Measurements from ENCODE around the gene FCRLB. TPM values are rescaled to one million over a fixed set of nuclear protein-coding genes. Genes with fewer than 3 reads are reported as not detected.

The FCRLB gene
- total and polyA plus RNA-seq, 9 of the 15 experiments (the other 6 are each of a cell fraction or from before 2014, with no cell fraction given) = 0.20 to 4.6 (median 1.3) TPM

DNA sequence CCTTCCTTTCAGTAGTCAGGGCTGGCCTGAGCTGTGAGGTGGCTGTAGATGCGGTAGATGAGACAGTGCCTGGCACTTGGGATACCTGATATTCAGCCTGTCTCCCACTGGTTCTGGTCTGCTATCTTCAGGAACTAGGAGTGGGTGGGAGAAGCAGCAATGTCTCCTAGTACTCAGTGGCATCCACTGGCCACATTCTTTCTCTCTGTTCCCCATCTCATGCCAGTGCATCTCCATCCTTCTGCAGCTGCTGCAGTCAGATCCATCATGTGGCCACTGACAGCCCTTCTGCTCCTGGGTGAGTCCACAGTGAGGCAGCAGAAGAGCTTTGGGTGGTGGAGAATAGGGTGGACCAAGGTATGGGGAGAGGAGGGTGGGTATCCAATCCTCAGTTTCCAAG is 1.1 kb downstream of the FCRLB start (continued):
- TF ChIP-seq, protein P1, sequence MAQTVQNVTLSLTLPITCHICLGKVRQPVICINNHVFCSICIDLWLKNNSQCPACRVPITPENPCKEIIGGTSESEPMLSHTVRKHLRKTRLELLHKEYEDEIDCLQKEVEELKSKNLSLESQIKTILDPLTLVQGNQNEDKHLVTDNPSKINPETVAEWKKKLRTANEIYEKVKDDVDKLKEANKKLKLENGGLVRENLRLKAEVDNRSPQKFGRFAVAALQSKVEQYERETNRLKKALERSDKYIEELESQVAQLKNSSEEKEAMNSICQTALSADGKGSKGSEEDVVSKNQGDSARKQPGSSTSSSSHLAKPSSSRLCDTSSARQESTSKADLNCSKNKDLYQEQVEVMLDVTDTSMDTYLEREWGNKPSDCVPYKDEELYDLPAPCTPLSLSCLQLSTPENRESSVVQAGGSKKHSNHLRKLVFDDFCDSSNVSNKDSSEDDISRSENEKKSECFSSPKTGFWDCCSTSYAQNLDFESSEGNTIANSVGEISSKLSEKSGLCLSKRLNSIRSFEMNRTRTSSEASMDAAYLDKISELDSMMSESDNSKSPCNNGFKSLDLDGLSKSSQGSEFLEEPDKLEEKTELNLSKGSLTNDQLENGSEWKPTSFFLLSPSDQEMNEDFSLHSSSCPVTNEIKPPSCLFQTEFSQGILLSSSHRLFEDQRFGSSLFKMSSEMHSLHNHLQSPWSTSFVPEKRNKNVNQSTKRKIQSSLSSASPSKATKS (CRISPR knock-in tag; IDR thresholded peaks at IDR 0.05) = no peak
- TF ChIP-seq ZNF444 (CRISPR knock-in tag; IDR thresholded peaks at IDR 0.05) (no peak), CCAR2 (IDR thresholded peaks at IDR 0.05; ENCODE audit: low read depth, low read length) (no peak), SNRNP70 (optimal IDR thresholded peaks at IDR 0.05; ENCODE audit: low read depth, low read length) (no peak), ZNF551 (CRISPR knock-in tag; IDR thresholded peaks at IDR 0.05) (no peak), KLF16 (IDR thresholded peaks at IDR 0.05) (no peak), ZNF23 (CRISPR knock-in tag; IDR thresholded peaks at IDR 0.05) (no peak), ESRRA (IDR thresholded peaks at IDR 0.05; ENCODE audit: borderline replicate concordance, low read depth) (no peak), CAMTA2 (CRISPR knock-in tag; conservative IDR thresholded peaks at IDR 0.05) (no peak)
- TF ChIP-seq, protein P2, sequence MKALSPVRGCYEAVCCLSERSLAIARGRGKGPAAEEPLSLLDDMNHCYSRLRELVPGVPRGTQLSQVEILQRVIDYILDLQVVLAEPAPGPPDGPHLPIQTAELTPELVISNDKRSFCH (CRISPR knock-in tag; IDR thresholded peaks at IDR 0.05) = no peak
- TF ChIP-seq, protein P2 (tag; IDR thresholded peaks at IDR 0.05) = no peak
- TF ChIP-seq, protein P3, sequence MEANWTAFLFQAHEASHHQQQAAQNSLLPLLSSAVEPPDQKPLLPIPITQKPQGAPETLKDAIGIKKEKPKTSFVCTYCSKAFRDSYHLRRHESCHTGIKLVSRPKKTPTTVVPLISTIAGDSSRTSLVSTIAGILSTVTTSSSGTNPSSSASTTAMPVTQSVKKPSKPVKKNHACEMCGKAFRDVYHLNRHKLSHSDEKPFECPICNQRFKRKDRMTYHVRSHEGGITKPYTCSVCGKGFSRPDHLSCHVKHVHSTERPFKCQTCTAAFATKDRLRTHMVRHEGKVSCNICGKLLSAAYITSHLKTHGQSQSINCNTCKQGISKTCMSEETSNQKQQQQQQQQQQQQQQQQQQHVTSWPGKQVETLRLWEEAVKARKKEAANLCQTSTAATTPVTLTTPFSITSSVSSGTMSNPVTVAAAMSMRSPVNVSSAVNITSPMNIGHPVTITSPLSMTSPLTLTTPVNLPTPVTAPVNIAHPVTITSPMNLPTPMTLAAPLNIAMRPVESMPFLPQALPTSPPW (CRISPR knock-in tag; IDR thresholded peaks at IDR 0.05) = no peak

Measured in K562 (cell line).